HG02840 (cell line): ENCODE data around the gene VPS13D.
"Not testable (repeated sequence)": the region's sequence is repeated elsewhere in the genome, so short reads cannot be mapped to it uniquely, and the experiment has no call there.

Source experiments
- ATAC-seq: cut with Tn5 transposase; IDR thresholded peaks from one replicate; pipeline ENCODE4 v1.9.1; 2021; ENCODE audit warnings: mild to moderate bottlenecking, moderate library complexity, moderate number of reproducible peaks; ENCODE audit not compliant: unreplicated experiment, low FRiP score

VPS13D gene

GRCh38 chr1:12441414-12442105 is 211.7 kb downstream of the VPS13D start:
- ATAC-seq, result no peak

- ATAC-seq, result no peak
Observed at GRCh38 chr1:12442217-12442616, 212.4 kb downstream of the VPS13D start.

- ATAC-seq, result no peak
Observed at GRCh38 chr1:12443151-12443550, 213.3 kb downstream of the VPS13D start.

GRCh38 chr1:12444329-12444841 is 214.6 kb downstream of the VPS13D start:
- ATAC-seq, result no peak

- no peak for ATAC-seq
Observed at GRCh38 chr1:12445257-12445656, 215.4 kb downstream of the VPS13D start.

- no peak for ATAC-seq
Observed at GRCh38 chr1:12446593-12446992, 216.8 kb downstream of the VPS13D start.

GRCh38 chr1:12447307-12447706 is 217.5 kb downstream of the VPS13D start:
- no peak for ATAC-seq

- ATAC-seq, result no peak
Observed at GRCh38 chr1:12447849-12448312, 218.1 kb downstream of the VPS13D start.

- ATAC-seq, result no peak
Observed at GRCh38 chr1:12448746-12449177, 218.9 kb downstream of the VPS13D start.

- no peak for ATAC-seq
Observed at GRCh38 chr1:12450090-12450755, 220.4 kb downstream of the VPS13D start.

- ATAC-seq, result no peak
Observed at GRCh38 chr1:12450756-12451559, 221.1 kb downstream of the VPS13D start.

GRCh38 chr1:12451560-12451900 is 221.7 kb downstream of the VPS13D start:
- ATAC-seq, result no peak

- no peak for ATAC-seq
Observed at GRCh38 chr1:12452262-12452661, 222.4 kb downstream of the VPS13D start.

- ATAC-seq, result no peak
Observed at GRCh38 chr1:12453400-12454343, 223.8 kb downstream of the VPS13D start.

GRCh38 chr1:12454406-12455391 is 224.9 kb downstream of the VPS13D start:
- ATAC-seq, result no peak

GRCh38 chr1:12456081-12456480 is 226.3 kb downstream of the VPS13D start:
- not testable (repeated sequence) for ATAC-seq

GRCh38 chr1:12456979-12457378 is 227.1 kb downstream of the VPS13D start:
- ATAC-seq, result no peak

- no peak for ATAC-seq
Observed at GRCh38 chr1:12457771-12458170, 227.9 kb downstream of the VPS13D start.

- ATAC-seq, result no peak
Observed at GRCh38 chr1:12458571-12458970, 228.7 kb downstream of the VPS13D start.
